ENCODE data around the gene TBC1D21. TPM values are rescaled to one million over a fixed set of nuclear protein-coding genes. Genes with fewer than 3 reads are reported as not detected.

The TBC1D21 gene
- total RNA-seq, 1 experiment from 2014 or later = not detected

GRCh38 chr15:73927003-73927475, 53.7 kb downstream of the TBC1D21 start:
- peak overlapping the region; percentile 49 to 74 for H3K4me3 Mint-ChIP-seq
- H3K4me1 Mint-ChIP-seq = peaks cover 48 to 49% of the 10 kb centered on the region in 2 experiments

More at GRCh38 chr15:73927003-73927475, 53.7 kb downstream of the TBC1D21 start:
- DNase-seq = peak; percentile 67
- peak overlapping the region; percentile 39 for H3K4me2 ChIP-seq (ENCODE audit: insufficient read depth, insufficient read length, low read length)
- no peak overlapping the region for H3K4ac ChIP-seq (ENCODE audit: low read depth, low read length)
- peaks cover 17% of the 10 kb centered on the region for H3K23me2 ChIP-seq (ENCODE audit: insufficient read length, low read depth, low read length, poor library complexity, severe bottlenecking)
- H2AK5ac ChIP-seq (ENCODE audit: insufficient read length, low read length) = no peak overlapping the region
- no peak for TF ChIP-seq CTCF (conservative IDR thresholded peaks at IDR 0.05)
- H3K27me3 ChIP-seq (ENCODE audit: insufficient read depth, low read length) = no peaks in the 10 kb centered on the region
- no peak overlapping the region for H3K23ac ChIP-seq (ENCODE audit: insufficient read length, low read depth, low read length)
- H2AFZ ChIP-seq (ENCODE audit: low read length) = no peak overlapping the region
- H3K9ac ChIP-seq (ENCODE audit: extremely low read depth, insufficient read length, low read length) = no peak overlapping the region
- H3K9me3 Mint-ChIP-seq = no peaks in the 10 kb centered on the region
- H3K56ac ChIP-seq (ENCODE audit: insufficient read length, low read depth, low read length) = no peak overlapping the region
- H2BK5ac ChIP-seq (ENCODE audit: insufficient read length, low read length) = no peak overlapping the region
- H3K9me3 ChIP-seq (ENCODE audit: control insufficient read depth, low read depth, low read length) = no peaks in the 10 kb centered on the region
- H2BK20ac ChIP-seq (ENCODE audit: low read depth, low read length, poor library complexity, severe bottlenecking) = no peak overlapping the region
- H3K79me2 ChIP-seq (ENCODE audit: insufficient read depth, low read length) = no peaks in the 10 kb centered on the region
- no peak overlapping the region for H3T11ph ChIP-seq (ENCODE audit: low read length)
- no peaks in the 10 kb centered on the region for H3K79me1 ChIP-seq (ENCODE audit: insufficient read depth, low read depth, low read length, poor library complexity, severe bottlenecking)
- no peak overlapping the region for H4K5ac ChIP-seq (ENCODE audit: insufficient read length, low read depth, low read length)
- peaks cover 15% of the 10 kb centered on the region; the same call in 1 of the 2 replicates for H3K4me1 ChIP-seq (ENCODE audit: insufficient read depth, low read length)
- H3K27me3 Mint-ChIP-seq (ENCODE audit: low read depth) = peaks cover 16% of the 10 kb centered on the region
- H4K20me1 ChIP-seq (ENCODE audit: control insufficient read depth, insufficient read depth, insufficient read length) = no peaks in the 10 kb centered on the region
- no peak overlapping the region for H2BK120ac ChIP-seq (ENCODE audit: low read depth, low read length, poor library complexity, severe bottlenecking)
- H4K8ac ChIP-seq (replicated peaks; ENCODE audit: insufficient read length, low read depth, low read length) = no peak overlapping the region
- no peak overlapping the region for H2BK15ac ChIP-seq (ENCODE audit: low read depth, low read length)
- H3K27ac Mint-ChIP-seq = no peak overlapping the region
- H3K27ac ChIP-seq (ENCODE audit: insufficient read length, low read depth, low read length) = no peak overlapping the region
- H3K18ac ChIP-seq (ENCODE audit: insufficient read length, low read depth, low read length) = no peak overlapping the region
- no CpG with 5 or more reads among the region's 65 CpGs for WGBS (ENCODE audit: extremely low coverage, insufficient read length, low lambda C conversion rate)
- H4K91ac ChIP-seq (ENCODE audit: insufficient read length, low read depth, low read length) = no peak overlapping the region
- H2BK12ac ChIP-seq (ENCODE audit: insufficient read length, low read depth, low read length) = no peak overlapping the region
- H3K14ac ChIP-seq (ENCODE audit: insufficient read depth, low read length) = no peak overlapping the region
- no peaks in the 10 kb centered on the region for H3K36me3 Mint-ChIP-seq (ENCODE audit: insufficient read depth in 1 of 3, low read depth in 3 of 3)

Measured in H9 (cell line).